ENCODE data around the gene MARCHF10. TPM values are rescaled to one million over a fixed set of nuclear protein-coding genes. Genes with fewer than 3 reads are reported as not detected.

Gene MARCHF10
- polyA plus RNA-seq, 1 experiment: 0.43 TPM

GRCh38 chr17:62716834-62717588 is 91.1 kb downstream of the MARCHF10 start:
- no peak for TF ChIP-seq CTCF (IDR thresholded peaks at IDR 0.05; ENCODE audit: insufficient read depth, low read depth, low read length)
- H3K36me3 ChIP-seq (ENCODE audit: control insufficient read depth, insufficient read depth, low read length): no peaks in the 10 kb centered on the region
- ChIA-PET CTCF (interaction anchor here (0.7 kb wide), 1 partner anchor 16 kb away, joined by 3 read pairs; no protein-coding TSS in a partner anchor), POLR2A (interaction anchor here (0.6 kb wide), 1 partner anchor 13 kb away, joined by 4 read pairs; no protein-coding TSS in a partner anchor)
- no peak for DNase-seq (ENCODE audit: low read depth)
- H3K27me3 ChIP-seq (ENCODE audit: control insufficient read depth, insufficient read depth, low read length): no peaks in the 10 kb centered on the region
- H3K4me3 ChIP-seq (ENCODE audit: low read depth, low read length): no peak overlapping the region

- no peak for TF ChIP-seq CTCF (IDR thresholded peaks at IDR 0.05; ENCODE audit: insufficient read depth, low read depth, low read length)
- no peaks in the 10 kb centered on the region for H3K36me3 ChIP-seq (ENCODE audit: control insufficient read depth, insufficient read depth, low read length)
- ChIA-PET CTCF (no interaction called here), POLR2A (no interaction called here)
- no peaks in the 10 kb centered on the region for H3K27me3 ChIP-seq (ENCODE audit: control insufficient read depth, insufficient read depth, low read length)
- H3K4me3 ChIP-seq (ENCODE audit: low read depth, low read length): no peak overlapping the region
- no peak for DNase-seq (ENCODE audit: low read depth)
These were observed 92.2 kb downstream of the MARCHF10 start for GRCh38 chr17:62715882-62716390.

- TF ChIP-seq CTCF (IDR thresholded peaks at IDR 0.05; ENCODE audit: insufficient read depth, low read depth, low read length): no peak
- DNase-seq (ENCODE audit: low read depth): no peak
- H3K4me3 ChIP-seq (ENCODE audit: low read depth, low read length): no peak overlapping the region
- no peaks in the 10 kb centered on the region for H3K27me3 ChIP-seq (ENCODE audit: control insufficient read depth, insufficient read depth, low read length)
- ChIA-PET CTCF (interaction anchor here (1.3 to 1.8 kb wide), 2 partner anchors 11 to 253 kb away, joined by 3 to 6 read pairs; no protein-coding TSS in a partner anchor), POLR2A (no interaction called here)
- H3K36me3 ChIP-seq (ENCODE audit: control insufficient read depth, insufficient read depth, low read length): no peaks in the 10 kb centered on the region
These were observed 93.9 kb downstream of the MARCHF10 start for GRCh38 chr17:62714016-62714777.

- DNase-seq (ENCODE audit: low read depth): no peak
- CTCF ChIA-PET: interaction anchor here (0.8 to 1.8 kb wide), 3 partner anchors 10 to 254 kb away, joined by 3 to 6 read pairs (median 4); no protein-coding TSS in a partner anchor
- no peaks in the 10 kb centered on the region for H3K36me3 ChIP-seq (ENCODE audit: control insufficient read depth, insufficient read depth, low read length)
- H3K27me3 ChIP-seq (ENCODE audit: control insufficient read depth, insufficient read depth, low read length): no peaks in the 10 kb centered on the region
- no peak for TF ChIP-seq CTCF (IDR thresholded peaks at IDR 0.05; ENCODE audit: insufficient read depth, low read depth, low read length)
- no peak overlapping the region for H3K4me3 ChIP-seq (ENCODE audit: low read depth, low read length)
- POLR2A ChIA-PET: no interaction called here
These were observed 94.8 kb downstream of the MARCHF10 start for GRCh38 chr17:62713086-62713881.

Data from BJ (cell line).